Prostate gland (tissue), 2 donors: ENCODE data around the gene LMX1B. TPM values are rescaled to one million over a fixed set of nuclear protein-coding genes. Genes with fewer than 3 reads are reported as not detected.

Experiments used
- DNase-seq: peaks from one replicate; pipeline ENCODE4 v3.0.0-alpha.2; 2019; ENCODE audit warnings: low spot score
- H3K27ac ChIP-seq, 2 donors: fragments of 200-600 bp; sonication (generic); 2 replicates each; pipeline ENCODE4 v1.5.1; 2017 to 2019
- H3K27me3 ChIP-seq: fragments of 200-600 bp; sonication (generic); replicated peaks from 2 replicates; pipeline ENCODE4 v1.5.1; 2019; ENCODE audit not compliant: insufficient read depth
- H3K36me3 ChIP-seq, 2 donors: fragments of 200-600 bp; sonication (generic); 1 replicate in 1 of 2; 2 replicates in 1 of 2; pipeline versions ENCODE4 v1.5.1 to v1.8.1; 2017 to 2019
- H3K4me1 ChIP-seq: fragments of 200-600 bp; sonication (generic); replicated peaks from 2 replicates; pipeline ENCODE4 v1.5.1; 2019
- H3K4me3 ChIP-seq, 2 donors: fragments of 200-600 bp; sonication (generic); 2 replicates each; pipeline ENCODE4 v1.5.1; 2017 to 2019
- H3K9me3 ChIP-seq: fragments of 200-600 bp; sonication (generic); 2 replicates; pipeline ENCODE4 v1.5.1; 2017
- CTCF ChIP-seq, 4 experiments: fragments of 200-600 bp in 2 of 4; fragments of 450-650 bp in 2 of 4; sonication (generic) in 2 of 4; IDR thresholded peaks; 1 replicate in 3 of 4; 2 replicates in 1 of 4; pipeline ENCODE4 v1.5.1; 2016 to 2019; ENCODE audit warnings: antibody characterized with exemption in 4 of 4, mild to moderate bottlenecking in 2 of 4, moderate library complexity in 2 of 4
- POLR2A ChIP-seq: fragments of 450-650 bp; IDR thresholded peaks from one replicate; pipeline ENCODE4 v1.6.1; 2016; ENCODE audit warnings: antibody characterized with exemption, mild to moderate bottlenecking
- POLR2AphosphoS5 ChIP-seq: sonication (generic); formaldehyde crosslinking; IDR thresholded peaks from one replicate; pipeline ENCODE4 v1.6.1; 2017; ENCODE audit warnings: antibody characterized with exemption
- WGBS: methylation state at CpG from one replicate; pipeline ENCODE4 v1.1.5; 2018; 5-methylcytosine and 5-hydroxymethylcytosine counted together
- intact Hi-C: fragments of 100-400 bp; cut with DNase I; formaldehyde crosslinking; loops from one replicate; pipeline ENCODE4 v1.14.2; 2022
- total RNA-seq, 2 donors: library from RNA; depleted of rRNA; stranded (reverse); fragments of >200 nt; gene quantifications; one replicate each; pipeline ENCODE4 v1.1.0, GENCODE V29; 2016

The LMX1B gene
- total RNA-seq, 2 donors from 2014 or later = 0.18 to 2.1 TPM

DNA sequence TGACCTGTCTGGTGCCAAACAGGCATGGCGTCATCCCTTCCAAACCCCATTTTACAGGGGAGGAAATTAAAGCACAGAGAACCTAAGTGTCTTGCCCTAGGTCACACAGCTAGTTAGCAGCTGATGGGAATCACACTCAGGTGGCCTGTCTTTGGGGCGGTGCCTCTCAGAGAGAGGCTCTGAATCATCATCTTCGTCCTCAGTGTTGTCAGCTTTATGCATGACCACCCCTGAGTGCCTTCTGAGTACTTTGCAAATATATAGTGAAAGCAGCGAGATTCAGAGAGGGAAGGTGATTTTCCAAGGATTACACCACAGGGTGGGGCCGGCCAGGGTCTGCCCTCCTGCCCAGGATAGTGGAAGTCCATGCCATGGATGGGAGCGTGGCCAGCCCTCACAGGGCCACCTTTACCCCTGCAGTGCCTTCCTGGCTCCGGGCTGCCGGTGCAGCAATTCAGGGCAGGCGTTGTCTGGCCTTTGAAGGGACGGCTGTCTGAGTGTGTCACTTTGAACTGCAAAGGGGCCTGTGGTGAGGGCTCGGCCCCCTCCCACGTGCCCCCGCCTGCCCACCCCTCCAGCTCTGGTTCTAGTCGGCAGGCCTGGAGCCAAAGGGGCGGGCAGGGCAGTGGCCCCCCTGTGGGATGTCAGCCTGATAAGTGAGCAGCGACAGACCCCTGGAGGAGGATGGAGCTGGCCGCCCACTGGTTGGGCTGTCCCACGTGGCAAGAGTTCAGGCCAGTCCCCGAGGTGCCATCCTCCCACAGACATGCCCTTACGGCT, 16.9 kb downstream of the LMX1B start:
- Histone ChIP-seq H3K9me3 (no peaks in the 10 kb centered on the region), H3K36me3 (no peaks in the 10 kb centered on the region), H3K4me1 (no peaks in the 10 kb centered on the region), H3K27me3 (peaks cover 24% of the 10 kb centered on the region), H3K4me3 (no peak overlapping the region), H3K27ac (no peak overlapping the region)
- TF ChIP-seq POLR2AphosphoS5 (no peak), POLR2A (no peak), CTCF (IDR thresholded peaks at IDR 0.05) (no peak)
- DNase-seq = no peak
- WGBS = 33% methylated on average over 19 of the region's 20 CpGs
- intact Hi-C loops = no loop called here

DNA sequence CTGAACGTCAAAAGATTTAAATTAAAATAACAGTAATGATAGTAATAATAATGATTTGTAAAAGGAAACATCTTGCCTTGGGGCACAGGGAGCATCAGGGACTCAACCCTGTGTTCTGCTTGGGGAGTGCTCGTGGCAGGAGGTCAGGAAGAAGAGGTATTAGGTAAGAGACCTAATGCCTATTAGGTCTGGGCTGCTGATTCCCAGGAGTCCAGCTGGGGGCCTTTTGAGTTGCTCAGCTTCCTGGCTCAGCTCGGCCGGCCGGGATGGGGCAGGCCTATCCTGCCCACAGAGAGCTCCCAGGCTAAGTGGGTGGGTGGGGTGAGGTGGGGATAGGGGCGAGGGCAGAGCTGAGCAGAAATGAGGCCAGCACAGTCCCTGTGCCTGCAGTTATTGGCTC, 17.5 kb downstream of the LMX1B start:
- intact Hi-C loops = no loop called here
- no peaks in the 10 kb centered on the region for H3K36me3 ChIP-seq
- peaks cover 18% of the 10 kb centered on the region for H3K27me3 ChIP-seq
- DNase-seq = no peak
- no peak for TF ChIP-seq POLR2A
- no peak for TF ChIP-seq POLR2AphosphoS5
- TF ChIP-seq CTCF (IDR thresholded peaks at IDR 0.05) = no peak
- H3K4me3 ChIP-seq = no peak overlapping the region
- H3K4me1 ChIP-seq = no peaks in the 10 kb centered on the region
- H3K9me3 ChIP-seq = no peaks in the 10 kb centered on the region
- no peak overlapping the region for H3K27ac ChIP-seq
- WGBS = 65% methylated on average over 6 of the region's 6 CpGs

GRCh38 chr9:126633881-126634558, 20.3 kb downstream of the LMX1B start:
- intact Hi-C loops = no loop called here

GRCh38 chr9:126635061-126635460, 21.3 kb downstream of the LMX1B start:
- TF ChIP-seq POLR2A (no peak), POLR2AphosphoS5 (no peak), CTCF (IDR thresholded peaks at IDR 0.05) (no peak)
- Histone ChIP-seq H3K27ac (no peak overlapping the region), H3K36me3 (no peaks in the 10 kb centered on the region), H3K27me3 (peaks cover 11% of the 10 kb centered on the region), H3K4me1 (no peaks in the 10 kb centered on the region), H3K9me3 (no peaks in the 10 kb centered on the region), H3K4me3 (no peak overlapping the region)
- 75% methylated on average over 8 of the region's 8 CpGs for WGBS
- no peak for DNase-seq
- intact Hi-C loops = no loop called here

More at GRCh38 chr9:126633881-126634558, 20.3 kb downstream of the LMX1B start:
- no peaks in the 10 kb centered on the region for H3K4me1 ChIP-seq
- no peak overlapping the region for H3K4me3 ChIP-seq
- H3K36me3 ChIP-seq = no peaks in the 10 kb centered on the region
- 54% methylated on average over 17 of the region's 17 CpGs for WGBS
- peaks cover 13% of the 10 kb centered on the region for H3K27me3 ChIP-seq
- no peak overlapping the region for H3K27ac ChIP-seq
- no peak for TF ChIP-seq POLR2A
- no peak for TF ChIP-seq CTCF (IDR thresholded peaks at IDR 0.05)
- TF ChIP-seq POLR2AphosphoS5 = no peak
- DNase-seq = no peak
- no peaks in the 10 kb centered on the region for H3K9me3 ChIP-seq
